Osteoblast (primary cell): ENCODE data around the gene CD84. TPM values are rescaled to one million over a fixed set of nuclear protein-coding genes. Genes with fewer than 3 reads are reported as not detected.

Experiments
- DNase-seq: peaks from one replicate; pipeline ENCODE4 v3.0.0; 2011; ENCODE audit warnings: low spot score, mixed read lengths; ENCODE audit not compliant: insufficient read length; ENCODE audit errors: missing footprints
- H2AFZ ChIP-seq: 2 replicates; pipeline ENCODE4 v1.6.0; 2011; ENCODE audit warnings: mild to moderate bottlenecking, low read length
- H3K27ac ChIP-seq: 2 replicates; pipeline ENCODE4 v1.5.1; 2011; ENCODE audit warnings: mild to moderate bottlenecking, low read depth, low read length, moderate library complexity
- H3K27me3 ChIP-seq: 2 replicates; pipeline ENCODE4 v1.6.0; 2012; ENCODE audit warnings: mild to moderate bottlenecking, control low read depth, inconsistent platforms, low read length, moderate library complexity; ENCODE audit not compliant: insufficient read depth
- H3K36me3 ChIP-seq: 2 replicates; pipeline ENCODE4 v1.5.1; 2011; ENCODE audit warnings: mild to moderate bottlenecking, low read length, control low read depth, moderate library complexity; ENCODE audit not compliant: insufficient read depth
- H3K4me1 ChIP-seq: 2 replicates; pipeline ENCODE4 v1.5.1; 2011; ENCODE audit warnings: mild to moderate bottlenecking, low read length, control low read depth, moderate library complexity; ENCODE audit not compliant: insufficient read depth
- H3K4me2 ChIP-seq: 2 replicates; pipeline ENCODE4 v1.6.0; 2011; ENCODE audit warnings: mild to moderate bottlenecking, low read length; ENCODE audit not compliant: insufficient read depth
- H3K4me3 ChIP-seq: fragments of 200-600 bp; sonication (generic); 3 replicates; pipeline ENCODE4 v1.5.1; 2012; ENCODE audit warnings: mild to moderate bottlenecking, low read length, inconsistent platforms; ENCODE audit not compliant: insufficient read depth
- H3K79me2 ChIP-seq: 2 replicates; pipeline ENCODE4 v1.6.0; 2012; ENCODE audit warnings: mild to moderate bottlenecking, low read length, control low read depth, inconsistent platforms; ENCODE audit not compliant: insufficient read depth
- H3K9me3 ChIP-seq: 2 replicates; pipeline ENCODE4 v1.5.1; 2011; ENCODE audit warnings: low read depth, low read length, control low read depth
- H4K20me1 ChIP-seq: 2 replicates; pipeline ENCODE4 v1.6.0; 2012; ENCODE audit warnings: mild to moderate bottlenecking, low read length, control low read depth; ENCODE audit not compliant: insufficient read depth
- CTCF ChIP-seq: IDR thresholded peaks from 2 replicates; pipeline ENCODE4 v1.5.1; 2011; ENCODE audit warnings: mild to moderate bottlenecking, low read depth, low read length, moderate library complexity; ENCODE audit errors: extremely low read depth
- total RNA-seq: library from RNA; depleted of rRNA; stranded (reverse); fragments of >200 nt; gene quantifications from 2 replicates; pipeline ENCODE4 v1.2.3, GENCODE V29; 2012

The CD84 gene
- total RNA-seq, 1 donor, result 0.36 TPM

- no peak for DNase-seq
- H2AFZ ChIP-seq, result no peak overlapping the region
- H3K79me2 ChIP-seq, result no peaks in the 10 kb centered on the region
- H3K27ac ChIP-seq, result no peak overlapping the region
- TF ChIP-seq CTCF, result no peak
- no peaks in the 10 kb centered on the region for H3K36me3 ChIP-seq
- H3K4me1 ChIP-seq, result no peaks in the 10 kb centered on the region
- no peaks in the 10 kb centered on the region for H4K20me1 ChIP-seq
- no peak overlapping the region for H3K4me3 ChIP-seq
- no peaks in the 10 kb centered on the region for H3K9me3 ChIP-seq
- no peak overlapping the region for H3K4me2 ChIP-seq
- H3K27me3 ChIP-seq, result no peaks in the 10 kb centered on the region
These were observed 2.7 kb upstream of the CD84 start for GRCh38 chr1:160581961-160582360.

DNA sequence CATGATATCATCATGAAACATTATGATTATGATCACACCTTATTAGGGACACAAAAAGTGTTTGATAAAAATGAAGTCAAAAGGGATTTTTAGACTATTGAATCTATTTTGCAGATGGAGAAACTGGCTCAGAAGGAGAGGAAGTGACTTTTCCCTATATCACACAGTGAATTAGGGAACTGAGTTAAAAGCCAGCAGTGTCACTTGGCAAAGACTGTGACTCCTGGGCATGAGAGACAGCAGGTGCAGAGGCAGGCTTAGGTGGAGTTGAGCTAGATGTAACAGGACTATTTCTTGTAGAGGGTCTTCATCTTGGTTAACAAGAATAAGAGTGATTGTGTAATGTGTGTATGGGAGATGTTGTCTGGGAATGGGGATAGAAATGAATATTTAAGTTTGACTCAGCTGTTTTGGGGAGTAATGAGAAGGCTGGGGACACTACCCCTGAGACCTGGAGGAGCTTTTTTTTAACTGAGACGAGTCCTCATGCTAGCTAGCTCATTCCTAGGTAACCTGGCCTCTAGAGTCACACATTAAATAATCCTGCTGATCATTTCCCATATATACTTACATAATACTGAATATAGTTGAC, 1.0 kb upstream of the CD84 start:
- no peaks in the 10 kb centered on the region for H3K4me1 ChIP-seq
- no peaks in the 10 kb centered on the region for H3K36me3 ChIP-seq
- no peak for DNase-seq
- no peaks in the 10 kb centered on the region for H3K9me3 ChIP-seq
- no peak overlapping the region for H3K4me3 ChIP-seq
- H3K27ac ChIP-seq, result no peak overlapping the region
- H3K79me2 ChIP-seq, result no peaks in the 10 kb centered on the region
- H3K4me2 ChIP-seq, result no peak overlapping the region
- no peaks in the 10 kb centered on the region for H4K20me1 ChIP-seq
- H3K27me3 ChIP-seq, result no peaks in the 10 kb centered on the region
- H2AFZ ChIP-seq, result no peak overlapping the region
- TF ChIP-seq CTCF, result no peak

- Histone ChIP-seq H3K4me1 (no peaks in the 10 kb centered on the region), H3K36me3 (no peaks in the 10 kb centered on the region), H3K9me3 (no peaks in the 10 kb centered on the region), H3K79me2 (no peaks in the 10 kb centered on the region), H3K27ac (no peak overlapping the region), H3K27me3 (no peaks in the 10 kb centered on the region), H3K4me2 (no peak overlapping the region), H3K4me3 (no peak overlapping the region), H4K20me1 (no peaks in the 10 kb centered on the region), H2AFZ (no peak overlapping the region)
- DNase-seq, result no peak
- no peak for TF ChIP-seq CTCF
These were observed 638 bp downstream of the CD84 start for GRCh38 chr1:160578525-160579191.

DNA sequence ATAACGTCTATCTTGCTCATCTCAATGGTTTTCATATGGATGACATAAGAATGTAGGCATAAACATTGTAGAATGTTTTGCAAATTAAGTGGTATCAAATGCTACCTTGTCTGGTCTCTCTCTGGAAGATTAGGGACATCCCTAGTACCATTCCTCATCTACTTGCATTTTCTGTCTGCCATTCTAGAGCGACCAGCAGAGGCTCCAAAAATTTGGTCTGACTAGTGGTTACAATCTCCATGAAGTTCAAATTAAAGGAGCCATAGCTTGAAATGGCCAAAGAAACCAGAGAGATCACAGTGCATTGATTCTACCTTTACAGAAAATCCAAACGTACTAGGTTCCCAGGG, 1.1 kb downstream of the CD84 start:
- no peaks in the 10 kb centered on the region for H4K20me1 ChIP-seq
- no peak overlapping the region for H2AFZ ChIP-seq

More for the DNA sequence above, 1.1 kb downstream of the CD84 start:
- Histone ChIP-seq H3K36me3 (no peaks in the 10 kb centered on the region), H3K9me3 (no peaks in the 10 kb centered on the region), H3K27me3 (no peaks in the 10 kb centered on the region), H3K4me1 (no peaks in the 10 kb centered on the region), H3K79me2 (no peaks in the 10 kb centered on the region), H3K27ac (no peak overlapping the region), H3K4me3 (no peak overlapping the region), H3K4me2 (no peak overlapping the region)
- no peak for TF ChIP-seq CTCF
- DNase-seq, result no peak
